Measurements from ENCODE around the gene SMAD9. TPM values are rescaled to one million over a fixed set of nuclear protein-coding genes. Genes with fewer than 3 reads are reported as not detected.

Gene SMAD9
- total RNA-seq, 2 donors from 2014 or later: 9.0 to 13.3 TPM

DNA sequence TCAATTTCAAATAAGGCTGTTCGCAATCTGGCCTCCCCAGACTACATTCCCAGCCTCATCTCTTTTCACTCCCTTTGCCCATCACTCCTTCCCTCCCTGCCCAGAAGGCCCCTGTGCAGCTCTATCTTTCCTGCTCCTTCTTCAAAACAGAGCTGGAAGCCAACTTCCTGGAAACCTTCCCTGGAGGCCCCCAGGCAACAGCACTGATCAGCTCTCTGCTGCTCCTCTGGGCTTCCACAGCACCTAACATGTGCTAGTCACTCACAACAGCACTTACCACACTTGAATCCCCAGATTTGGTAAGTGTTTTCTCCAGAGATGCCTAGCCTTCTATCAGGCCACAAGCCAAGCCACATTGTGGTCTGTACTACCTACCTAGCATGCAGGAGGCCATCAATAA is 9.5 kb downstream of the SMAD9 start:
- Histone ChIP-seq H3K4me1 (ENCODE audit: control insufficient read depth, insufficient read depth, low read length) (no peaks in the 10 kb centered on the region), H3K9me3 (ENCODE audit: control insufficient read depth, low read length) (no peaks in the 10 kb centered on the region), H3K27ac (ENCODE audit: low read depth, low read length) (no peak overlapping the region), H3K4me3 (ENCODE audit: low read length) (no peak overlapping the region), H3K27me3 (ENCODE audit: control insufficient read depth, insufficient read depth, low read length, poor library complexity, severe bottlenecking) (no peaks in the 10 kb centered on the region), H3K9ac (ENCODE audit: extremely low read depth, low read length, poor library complexity, severe bottlenecking) (no peak overlapping the region), H3K36me3 (ENCODE audit: control insufficient read depth, insufficient read depth, low read length) (no peaks in the 10 kb centered on the region)
- H3K27ac Mint-ChIP-seq: peak overlapping the region; percentile 57
- WGBS, 2 experiments (ENCODE audit: insufficient coverage in 1 of 2, insufficient read length in 1 of 2): 100% methylated on average over 1 of the region's 1 CpG; no CpG with 5 or more reads in 1 of the 2 experiments
- peaks cover 3% of the 10 kb centered on the region for H3K27me3 Mint-ChIP-seq (ENCODE audit: insufficient read depth)
- peaks cover 4% of the 10 kb centered on the region for H3K4me1 Mint-ChIP-seq
- TF ChIP-seq, protein P1, sequence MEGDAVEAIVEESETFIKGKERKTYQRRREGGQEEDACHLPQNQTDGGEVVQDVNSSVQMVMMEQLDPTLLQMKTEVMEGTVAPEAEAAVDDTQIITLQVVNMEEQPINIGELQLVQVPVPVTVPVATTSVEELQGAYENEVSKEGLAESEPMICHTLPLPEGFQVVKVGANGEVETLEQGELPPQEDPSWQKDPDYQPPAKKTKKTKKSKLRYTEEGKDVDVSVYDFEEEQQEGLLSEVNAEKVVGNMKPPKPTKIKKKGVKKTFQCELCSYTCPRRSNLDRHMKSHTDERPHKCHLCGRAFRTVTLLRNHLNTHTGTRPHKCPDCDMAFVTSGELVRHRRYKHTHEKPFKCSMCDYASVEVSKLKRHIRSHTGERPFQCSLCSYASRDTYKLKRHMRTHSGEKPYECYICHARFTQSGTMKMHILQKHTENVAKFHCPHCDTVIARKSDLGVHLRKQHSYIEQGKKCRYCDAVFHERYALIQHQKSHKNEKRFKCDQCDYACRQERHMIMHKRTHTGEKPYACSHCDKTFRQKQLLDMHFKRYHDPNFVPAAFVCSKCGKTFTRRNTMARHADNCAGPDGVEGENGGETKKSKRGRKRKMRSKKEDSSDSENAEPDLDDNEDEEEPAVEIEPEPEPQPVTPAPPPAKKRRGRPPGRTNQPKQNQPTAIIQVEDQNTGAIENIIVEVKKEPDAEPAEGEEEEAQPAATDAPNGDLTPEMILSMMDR (conservative IDR thresholded peaks at IDR 0.05): no peak
- H3K36me3 Mint-ChIP-seq (ENCODE audit: low read depth): no peaks in the 10 kb centered on the region
- H3K4me3 Mint-ChIP-seq: no peak overlapping the region
- DNase-seq: no peak
- no peaks in the 10 kb centered on the region for H3K9me3 Mint-ChIP-seq

DNA sequence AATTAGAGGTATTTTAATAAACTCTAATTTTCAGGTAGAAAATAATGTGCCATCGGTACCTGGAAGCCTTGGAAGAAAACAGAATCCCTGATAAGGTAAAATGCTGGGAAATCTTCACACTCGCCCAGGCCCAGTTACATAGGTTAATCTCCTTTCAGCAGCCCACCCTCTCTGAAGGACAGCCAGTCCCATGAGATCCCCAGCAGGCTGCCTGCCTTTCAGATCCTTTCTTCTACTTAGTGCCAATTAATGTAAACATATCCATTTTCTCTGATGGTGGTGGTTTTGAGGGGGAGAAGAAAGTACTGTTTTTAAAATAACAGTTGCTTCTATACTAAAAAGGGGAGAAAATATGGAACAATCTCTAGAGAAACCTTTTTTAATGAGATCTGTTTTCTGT is 12.2 kb downstream of the SMAD9 start:
- TF ChIP-seq, protein P1 (conservative IDR thresholded peaks at IDR 0.05): no peak
- Mint-ChIP-seq H3K9me3 (no peaks in the 10 kb centered on the region), H3K4me3 (no peak overlapping the region), H3K27ac (no peak overlapping the region), H3K36me3 (ENCODE audit: low read depth) (no peaks in the 10 kb centered on the region), H3K4me1 (peaks cover 13% of the 10 kb centered on the region), H3K27me3 (ENCODE audit: insufficient read depth) (no peaks in the 10 kb centered on the region)
- Histone ChIP-seq H3K4me1 (ENCODE audit: control insufficient read depth, insufficient read depth, low read length) (no peaks in the 10 kb centered on the region), H3K9me3 (ENCODE audit: control insufficient read depth, low read length) (no peaks in the 10 kb centered on the region), H3K9ac (ENCODE audit: extremely low read depth, low read length, poor library complexity, severe bottlenecking) (no peak overlapping the region), H3K4me3 (ENCODE audit: low read length) (no peak overlapping the region), H3K36me3 (ENCODE audit: control insufficient read depth, insufficient read depth, low read length) (no peaks in the 10 kb centered on the region), H3K27ac (ENCODE audit: low read depth, low read length) (no peak overlapping the region), H3K27me3 (ENCODE audit: control insufficient read depth, insufficient read depth, low read length, poor library complexity, severe bottlenecking) (no peaks in the 10 kb centered on the region)
- 87% methylated on average over 2 of the region's 2 CpGs; no CpG with 5 or more reads in 1 of the 2 experiments for WGBS, 2 experiments (ENCODE audit: insufficient coverage in 1 of 2, insufficient read length in 1 of 2)
- DNase-seq: no peak

DNA sequence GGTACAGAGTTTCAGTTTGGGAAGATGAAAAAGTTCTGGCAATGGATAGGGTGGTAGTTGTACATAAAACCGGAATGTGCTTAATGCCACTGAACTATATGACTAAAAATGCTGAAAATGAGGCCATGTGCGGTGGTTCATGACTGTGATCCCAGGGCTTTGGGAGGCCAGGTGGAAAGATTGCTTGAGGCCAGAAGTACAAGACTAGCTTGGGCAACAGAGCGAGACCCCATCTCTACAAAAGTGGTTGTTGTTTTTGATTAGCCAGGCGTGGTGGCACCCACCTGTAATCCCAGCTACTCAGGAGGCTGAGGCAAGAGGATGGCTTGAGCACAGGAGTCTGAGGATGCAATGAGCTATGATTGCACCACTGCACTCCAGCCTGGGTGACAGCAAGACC is 12.8 kb downstream of the SMAD9 start:
- H3K27me3 Mint-ChIP-seq (ENCODE audit: insufficient read depth): no peaks in the 10 kb centered on the region
- TF ChIP-seq, protein P1 (conservative IDR thresholded peaks at IDR 0.05): no peak
- no peaks in the 10 kb centered on the region for H3K9me3 Mint-ChIP-seq
- Histone ChIP-seq H3K4me1 (ENCODE audit: control insufficient read depth, insufficient read depth, low read length) (no peaks in the 10 kb centered on the region), H3K27ac (ENCODE audit: low read depth, low read length) (no peak overlapping the region), H3K9me3 (ENCODE audit: control insufficient read depth, low read length) (no peaks in the 10 kb centered on the region), H3K36me3 (ENCODE audit: control insufficient read depth, insufficient read depth, low read length) (no peaks in the 10 kb centered on the region), H3K4me3 (ENCODE audit: low read length) (no peak overlapping the region), H3K9ac (ENCODE audit: extremely low read depth, low read length, poor library complexity, severe bottlenecking) (no peak overlapping the region), H3K27me3 (ENCODE audit: control insufficient read depth, insufficient read depth, low read length, poor library complexity, severe bottlenecking) (no peaks in the 10 kb centered on the region)
- 93 to 100% methylated on average over 3 to 4 of the region's 4 CpGs for WGBS, 2 experiments (ENCODE audit: insufficient coverage in 1 of 2, insufficient read length in 1 of 2)
- no peak overlapping the region for H3K27ac Mint-ChIP-seq
- H3K4me1 Mint-ChIP-seq: peaks cover 13% of the 10 kb centered on the region
- no peak overlapping the region for H3K4me3 Mint-ChIP-seq
- H3K36me3 Mint-ChIP-seq (ENCODE audit: low read depth): no peaks in the 10 kb centered on the region
- DNase-seq: no peak
